Esophagus mucosa (tissue), 1 donor: ENCODE results near the gene COL26A1. TPM values are rescaled to one million over a fixed set of nuclear protein-coding genes. Genes with fewer than 3 reads are reported as not detected.
"Not testable (repeated sequence)": the region's sequence is repeated elsewhere in the genome, so short reads cannot be mapped to it uniquely, and the experiment has no call there.

Experiments
- ATAC-seq: fragments of 200-7000 bp; cut with Tn5 transposase; one replicate; pipeline ENCODE4 v1.9.1; 2020
- total RNA-seq: library from RNA; stranded (reverse); gene quantifications from one replicate; pipeline ENCODE4 v1.2.4, GENCODE V29; 2023
- donor health status: DM: yes; HTN: yes; CAD: no.

The COL26A1 gene
- total RNA-seq = not detected

DNA sequence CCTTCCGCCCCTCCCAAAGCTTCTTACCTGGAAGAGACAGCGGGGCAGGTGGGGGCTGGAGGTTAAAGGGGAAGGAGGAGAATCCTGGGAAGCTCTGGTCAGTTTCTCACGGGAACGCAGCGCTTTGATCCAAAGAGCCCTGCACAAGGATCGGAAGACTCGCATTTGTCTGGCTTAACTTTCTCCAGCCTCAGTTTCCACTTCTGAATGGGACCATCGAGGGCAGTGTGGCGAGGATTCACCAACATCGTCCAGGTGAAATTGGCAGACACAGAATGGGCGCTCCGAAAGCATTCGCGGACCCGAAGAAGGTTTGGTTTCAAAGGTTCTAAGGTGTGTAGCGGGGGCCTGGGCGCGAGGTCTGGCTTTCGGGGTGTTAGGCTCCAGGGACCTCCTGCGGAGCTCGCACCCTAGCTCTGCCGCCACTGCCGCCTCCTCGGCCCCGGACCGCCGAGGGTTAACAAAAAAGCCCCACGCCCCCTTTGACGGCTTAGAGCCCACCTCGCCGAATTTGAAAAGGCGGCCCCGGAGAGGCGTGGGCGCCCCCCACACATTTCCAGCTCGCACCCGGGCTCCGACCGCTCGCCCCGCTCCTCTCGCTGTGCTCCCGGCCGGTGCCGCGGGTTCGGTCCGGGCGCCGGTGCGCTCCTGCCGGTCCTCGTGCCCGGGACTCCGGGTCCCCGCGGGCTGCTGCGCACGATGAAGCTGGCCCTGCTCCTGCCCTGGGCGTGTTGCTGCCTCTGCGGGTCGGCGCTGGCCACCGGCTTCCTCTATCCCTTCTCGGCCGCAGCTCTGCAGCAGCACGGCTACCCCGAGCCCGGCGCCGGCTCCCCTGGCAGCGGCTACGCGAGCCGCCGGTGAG is at the start of gene COL26A1:
COL26A1 (plus strand) TSS at position 542 of the 862 bp plus-strand sequence; CDS start at position 700, 158 bp downstream.
- peak; percentile 35 for ATAC-seq

DNA sequence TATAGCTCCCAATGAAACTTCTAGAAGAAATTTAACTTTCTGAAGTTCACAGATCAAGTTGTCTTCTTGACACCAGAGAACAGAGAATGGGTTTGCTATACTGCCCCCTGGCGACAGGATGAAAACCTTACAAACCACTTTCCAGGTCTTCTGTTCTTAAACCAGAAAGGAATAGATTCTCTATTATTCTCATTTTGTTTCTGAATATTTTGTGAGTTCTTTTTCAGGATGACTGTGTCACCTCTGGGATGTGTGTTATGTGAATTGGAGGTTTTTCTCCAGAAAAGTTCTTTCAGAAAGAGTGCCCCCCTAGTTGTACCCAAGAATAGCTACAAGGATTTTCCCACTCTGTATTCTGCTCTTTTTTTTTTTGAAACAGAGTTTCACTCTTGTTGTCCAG is 47.3 kb upstream of the COL26A1 start:
- ATAC-seq = no peak

DNA sequence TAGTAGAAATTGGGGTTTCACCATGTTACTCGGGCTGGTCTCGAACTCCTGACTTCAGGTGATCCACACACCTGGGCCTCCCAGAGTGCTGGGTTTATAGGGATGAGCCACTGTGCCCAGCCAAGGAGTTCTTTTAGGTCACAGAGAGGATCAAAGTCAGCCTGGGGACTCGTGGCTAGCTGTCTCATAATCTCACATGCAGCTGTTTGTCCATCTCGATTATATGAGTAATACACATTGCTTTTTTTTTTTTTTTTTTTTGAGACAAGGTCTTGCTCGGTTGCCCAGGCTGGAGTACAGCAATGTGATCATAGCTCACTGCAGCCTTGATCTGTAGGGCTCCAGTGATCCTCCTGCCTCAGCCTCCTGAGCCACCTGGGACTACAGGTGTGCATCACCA is 43.3 kb upstream of the COL26A1 start:
- ATAC-seq = no peak

DNA sequence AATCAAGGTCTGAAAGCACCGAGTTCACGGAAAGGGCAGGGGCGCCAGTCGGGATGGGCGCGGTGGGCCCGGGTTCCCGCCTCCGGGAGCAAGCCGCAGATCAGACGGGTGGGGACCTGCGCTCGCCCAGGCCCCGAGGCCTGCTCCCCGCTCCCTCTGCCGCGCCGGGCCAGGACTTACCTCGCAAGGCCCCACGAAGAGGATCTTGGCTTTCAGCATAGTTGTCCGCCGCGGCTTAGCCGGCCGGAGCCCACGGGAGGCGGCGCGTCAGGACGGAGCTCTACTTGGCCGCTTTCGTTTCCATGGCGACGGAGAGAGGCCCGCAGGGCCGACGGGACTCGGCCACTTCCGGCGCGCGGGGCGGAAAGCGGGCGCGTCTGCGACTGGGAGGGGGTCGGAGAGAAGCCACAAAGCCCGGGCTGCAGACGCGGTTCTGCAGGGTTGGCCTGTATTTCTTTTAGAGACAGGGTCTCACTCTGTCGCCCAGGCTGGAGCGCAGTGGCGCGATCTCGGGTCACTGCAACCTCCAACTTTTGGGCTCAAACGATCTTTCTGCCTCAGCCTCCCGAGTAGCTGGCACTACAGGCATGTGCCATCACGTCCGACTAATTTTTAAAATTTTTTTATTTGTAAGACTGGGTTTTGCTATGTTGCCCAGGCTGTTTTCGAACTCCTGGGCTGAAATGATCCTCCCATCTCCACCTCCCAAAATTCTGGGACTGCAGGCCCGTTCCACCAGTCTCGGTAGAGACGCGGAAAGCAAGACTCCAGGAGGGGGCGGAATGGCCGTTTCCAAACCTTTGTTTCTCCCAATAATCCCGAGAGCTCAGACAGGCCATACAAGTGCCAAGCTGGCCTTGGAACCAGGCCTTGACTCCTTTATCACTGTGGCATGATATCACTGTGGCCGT is 40.9 kb upstream of the COL26A1 start, which contains the start of gene IFT22:
IFT22 (minus strand) TSS at position 322 of the 911 bp plus-strand sequence; CDS start at position 219, 103 bp downstream.
- peak; percentile 93 for ATAC-seq

DNA sequence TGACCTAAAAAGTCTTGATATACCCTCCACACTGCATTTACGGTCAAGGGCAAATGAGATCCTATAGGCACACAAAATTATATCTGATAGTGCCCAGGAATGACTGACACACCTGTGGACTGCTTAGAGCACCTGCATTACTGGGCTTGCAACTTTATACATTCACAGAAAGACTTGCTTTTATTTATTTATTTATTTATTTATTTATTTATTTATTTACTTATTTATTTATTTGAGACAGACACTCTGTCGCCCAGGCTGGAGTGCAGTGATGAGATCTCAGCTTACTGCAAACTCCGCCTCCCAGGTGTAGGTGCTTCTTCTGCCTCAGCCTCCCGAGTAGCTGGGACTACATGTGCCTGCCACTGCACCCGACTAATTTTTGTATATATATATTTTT is 34.5 kb upstream of the COL26A1 start:
- no peak for ATAC-seq

DNA sequence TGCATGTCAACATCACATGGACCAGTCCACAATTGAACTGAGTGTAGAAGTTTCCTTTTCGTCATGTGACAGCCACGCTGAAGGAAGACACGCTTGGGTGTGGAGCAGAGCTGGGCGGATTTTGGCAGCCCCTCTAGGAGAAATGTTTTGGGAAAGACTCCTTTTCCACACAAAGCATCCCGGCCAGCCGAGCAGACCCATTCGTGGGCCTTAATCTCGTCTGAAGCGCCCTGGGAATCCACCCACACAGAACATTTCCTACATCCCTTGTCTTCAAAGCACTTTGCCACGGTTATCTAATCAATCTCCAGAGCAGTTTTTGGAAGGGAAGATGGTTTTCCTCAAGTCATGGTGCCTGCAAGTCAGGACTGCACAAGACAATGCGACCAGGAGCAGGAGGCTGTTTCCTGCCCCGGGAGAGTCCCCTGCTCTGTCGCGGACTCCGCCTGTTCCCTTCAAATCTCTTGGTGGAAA is 32.6 kb upstream of the COL26A1 start:
- ATAC-seq = no peak

DNA sequence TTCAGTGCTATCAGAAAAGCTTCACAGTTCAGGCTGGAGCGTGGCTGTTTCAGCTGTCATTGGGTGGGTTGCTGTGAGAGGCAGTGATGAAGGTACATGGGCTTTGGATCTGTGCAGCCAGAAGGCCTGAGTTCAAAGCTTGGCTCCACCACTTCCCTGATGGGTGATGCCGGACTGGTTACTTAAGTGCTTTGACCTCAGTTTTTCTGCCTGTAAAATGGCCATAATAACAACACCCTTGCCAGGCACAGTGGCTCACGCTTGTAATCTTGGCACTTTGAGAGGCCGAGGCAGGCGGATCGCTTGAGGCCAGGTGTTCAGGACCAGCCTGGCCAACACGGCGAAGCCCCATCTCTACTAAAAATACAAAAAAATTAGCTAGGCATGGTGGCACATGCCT is 30.6 kb upstream of the COL26A1 start:
- no peak for ATAC-seq

DNA sequence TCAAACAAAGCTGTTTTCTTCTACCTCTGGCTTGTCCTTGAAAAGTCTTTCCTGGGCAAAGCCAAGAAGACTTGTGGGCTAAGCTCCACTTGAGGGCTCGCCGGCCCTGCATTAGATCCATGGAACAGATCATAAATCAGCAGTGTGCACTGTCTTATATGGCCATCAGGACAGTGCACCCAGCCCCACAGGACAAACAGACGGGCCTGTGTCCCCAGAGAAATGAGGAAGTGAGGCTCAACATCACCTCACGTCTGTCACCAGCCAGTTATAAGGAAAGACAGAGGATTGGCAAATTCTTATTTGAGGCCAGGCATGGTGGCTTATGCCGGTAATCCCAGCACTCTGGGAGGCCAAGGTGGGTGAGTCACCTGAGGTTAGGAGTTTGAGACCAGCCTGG is 28.8 kb upstream of the COL26A1 start:
- ATAC-seq = peak; percentile 31

DNA sequence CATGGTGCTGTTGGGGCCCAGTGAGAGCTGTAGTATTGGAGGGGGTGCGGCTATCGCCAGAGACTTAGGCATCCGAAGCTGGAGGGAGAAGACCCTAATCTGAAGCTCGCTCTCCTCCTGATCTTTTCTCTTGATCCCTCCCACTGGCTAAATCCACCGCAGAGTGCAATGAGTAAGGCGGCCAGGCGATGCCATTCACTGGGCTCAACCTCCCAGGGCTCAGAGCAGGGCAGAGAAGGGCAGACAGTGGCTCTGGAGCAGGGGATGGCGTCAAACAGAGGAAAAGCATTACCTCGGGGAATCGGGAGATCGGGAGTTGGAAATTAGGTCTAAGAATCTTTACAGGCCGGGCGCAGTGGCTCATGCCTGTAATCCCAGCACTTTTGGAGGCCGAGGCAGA is 22.3 kb upstream of the COL26A1 start:
- no peak for ATAC-seq

DNA sequence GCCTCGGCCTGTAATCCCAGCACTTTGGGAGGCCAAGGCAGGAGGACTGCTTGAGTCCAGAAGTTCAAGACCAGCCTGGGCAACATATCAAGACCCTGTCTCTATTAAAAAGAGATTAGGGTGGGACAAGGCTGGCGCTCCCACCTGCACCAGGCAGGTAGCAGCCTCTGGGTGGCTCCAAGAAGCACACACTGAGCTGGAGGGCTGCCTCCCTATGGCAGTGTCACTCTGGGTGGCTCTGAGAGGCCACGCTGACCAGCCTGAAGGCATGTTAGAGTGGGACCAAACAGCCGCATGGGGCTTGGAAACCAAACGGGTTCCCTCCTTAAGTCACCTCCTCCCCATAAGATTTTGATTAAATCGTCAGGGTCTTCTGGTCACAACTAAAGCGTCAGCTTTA is 19.8 kb upstream of the COL26A1 start:
- no peak for ATAC-seq

DNA sequence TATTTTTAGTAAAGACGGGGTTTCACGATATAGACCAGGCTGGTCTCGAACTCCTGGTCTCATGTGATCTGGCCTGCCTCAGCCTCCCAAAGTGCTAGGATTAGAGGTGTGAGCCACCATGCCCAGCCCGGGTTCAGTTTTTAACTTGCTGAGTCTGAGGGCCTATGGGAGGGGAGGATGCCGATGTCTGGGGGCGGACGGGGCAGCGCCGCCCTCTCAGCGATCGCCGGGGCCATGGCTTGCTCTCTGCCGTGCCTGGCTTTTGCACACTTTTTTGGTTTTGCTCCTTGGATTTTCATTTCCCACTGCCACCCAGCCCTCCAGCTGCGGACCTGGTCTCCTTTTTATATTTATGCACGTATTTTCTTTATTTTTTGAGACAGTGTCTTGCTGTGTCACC is 15.2 kb upstream of the COL26A1 start:
- ATAC-seq = no peak

DNA sequence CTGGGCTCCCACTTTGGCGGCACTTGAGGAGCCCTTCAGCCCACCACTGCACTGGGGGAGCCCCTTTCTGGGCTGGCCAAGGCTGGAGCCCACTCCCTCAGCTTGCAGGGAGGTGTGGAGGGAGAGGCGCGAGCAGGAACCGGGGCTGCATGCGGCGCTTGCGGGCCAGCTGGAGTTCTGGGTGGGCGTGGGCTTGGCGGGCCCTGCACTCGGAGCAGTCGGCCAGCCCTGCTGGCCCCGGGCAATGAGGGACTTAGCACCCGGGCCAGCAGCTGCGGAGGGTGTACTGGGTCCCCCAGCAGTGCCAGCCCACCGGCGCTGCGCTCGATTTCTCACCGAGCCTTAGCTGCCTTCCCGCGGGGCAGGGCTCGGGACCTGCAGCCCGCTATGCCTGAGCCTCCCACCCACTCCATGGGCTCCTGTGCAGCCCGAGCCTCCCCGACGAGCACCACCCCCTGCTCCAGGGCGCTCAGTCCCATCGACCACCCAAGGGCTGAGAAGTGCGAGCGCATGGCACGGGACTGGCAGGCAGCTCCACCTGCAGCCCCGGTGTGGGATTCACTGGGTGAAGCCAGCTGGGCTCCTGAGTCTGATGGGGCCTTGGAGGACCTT is 14.1 kb upstream of the COL26A1 start:
- ATAC-seq = not testable (repeated sequence)

DNA sequence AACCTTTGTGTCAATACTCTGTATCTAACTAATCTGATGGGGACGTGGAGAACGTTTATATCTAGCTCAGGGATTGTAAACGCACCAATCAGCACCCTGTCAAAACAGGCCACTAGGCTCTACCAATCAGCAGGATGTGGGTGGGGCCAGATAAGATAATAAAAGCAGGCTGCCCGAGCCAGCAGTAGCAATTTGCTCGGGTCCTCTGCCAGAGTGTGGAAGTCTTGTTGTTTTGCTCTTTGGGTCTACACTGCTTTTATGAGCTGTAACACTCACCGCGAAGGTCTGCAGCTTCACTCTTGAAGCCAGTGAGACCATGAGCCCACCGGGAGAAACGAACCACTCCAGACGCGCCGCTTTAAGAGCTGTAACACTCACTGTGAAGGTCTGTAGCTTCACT is 13.4 kb upstream of the COL26A1 start:
- not testable (repeated sequence) for ATAC-seq

DNA sequence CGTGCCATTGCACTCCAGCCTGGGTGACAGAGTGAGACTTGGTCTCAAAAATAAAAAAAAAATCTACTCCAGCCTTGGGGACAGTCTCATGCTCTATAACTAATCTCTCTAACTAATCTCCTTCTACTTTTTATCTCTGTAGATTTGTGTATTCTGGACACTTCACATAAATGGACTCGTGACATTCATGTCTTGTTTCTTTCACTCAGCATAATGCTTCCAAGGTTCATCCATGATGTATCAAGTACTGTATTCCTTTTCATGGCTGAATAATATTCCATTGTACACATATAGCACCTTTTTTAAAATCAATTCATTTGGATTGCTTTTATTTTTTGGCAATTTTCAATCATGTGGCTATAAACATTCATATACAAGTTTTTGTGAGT is 9.8 kb upstream of the COL26A1 start:
- no peak for ATAC-seq

DNA sequence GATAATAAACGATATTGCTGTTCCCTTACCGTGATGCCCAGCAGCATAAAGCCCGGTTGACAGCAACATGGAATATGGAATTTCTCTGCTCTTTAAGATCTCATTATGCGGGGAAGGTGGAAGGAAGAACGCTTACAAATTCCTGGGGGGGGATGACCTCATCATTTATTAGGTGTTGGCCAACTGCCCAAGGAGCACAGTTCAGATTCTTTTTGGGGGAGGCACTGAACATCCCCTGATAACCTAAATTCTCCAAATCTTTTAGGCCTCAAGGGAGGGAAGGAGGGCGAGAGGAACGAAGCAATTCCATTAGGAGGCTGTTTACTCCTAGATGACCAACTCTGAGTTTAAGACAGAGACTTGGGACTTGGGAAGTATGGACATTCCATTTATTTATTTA is 5.2 kb upstream of the COL26A1 start:
- no peak for ATAC-seq

DNA sequence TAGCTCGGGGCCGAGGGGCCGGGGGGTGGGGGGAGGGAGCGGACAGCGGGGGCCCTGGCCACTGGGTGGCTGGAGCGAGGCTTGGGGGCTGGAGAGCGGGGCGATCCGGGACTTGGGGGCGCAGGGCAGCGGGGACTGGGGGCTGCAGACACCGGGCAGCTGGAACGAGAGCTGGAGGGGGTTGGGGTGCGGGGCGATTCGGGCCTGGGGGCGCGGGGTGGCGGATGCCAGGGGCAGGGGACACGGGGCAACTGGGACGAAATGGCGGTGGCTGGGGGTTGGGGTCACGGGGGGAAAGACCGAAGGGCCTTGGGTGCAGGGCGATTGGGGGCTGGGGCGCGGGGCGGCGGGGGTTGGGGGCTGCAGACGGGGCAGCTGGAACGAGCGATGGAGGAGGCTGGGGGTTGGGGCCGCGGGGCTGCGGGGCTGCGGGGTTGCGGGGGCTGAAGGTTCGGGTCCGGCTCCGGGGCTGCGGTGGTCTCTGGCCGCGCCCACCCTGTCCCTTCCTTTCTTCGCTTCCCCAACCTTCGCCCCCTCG is 590 bp downstream of the COL26A1 start:
- peak; percentile 23 for ATAC-seq

DNA sequence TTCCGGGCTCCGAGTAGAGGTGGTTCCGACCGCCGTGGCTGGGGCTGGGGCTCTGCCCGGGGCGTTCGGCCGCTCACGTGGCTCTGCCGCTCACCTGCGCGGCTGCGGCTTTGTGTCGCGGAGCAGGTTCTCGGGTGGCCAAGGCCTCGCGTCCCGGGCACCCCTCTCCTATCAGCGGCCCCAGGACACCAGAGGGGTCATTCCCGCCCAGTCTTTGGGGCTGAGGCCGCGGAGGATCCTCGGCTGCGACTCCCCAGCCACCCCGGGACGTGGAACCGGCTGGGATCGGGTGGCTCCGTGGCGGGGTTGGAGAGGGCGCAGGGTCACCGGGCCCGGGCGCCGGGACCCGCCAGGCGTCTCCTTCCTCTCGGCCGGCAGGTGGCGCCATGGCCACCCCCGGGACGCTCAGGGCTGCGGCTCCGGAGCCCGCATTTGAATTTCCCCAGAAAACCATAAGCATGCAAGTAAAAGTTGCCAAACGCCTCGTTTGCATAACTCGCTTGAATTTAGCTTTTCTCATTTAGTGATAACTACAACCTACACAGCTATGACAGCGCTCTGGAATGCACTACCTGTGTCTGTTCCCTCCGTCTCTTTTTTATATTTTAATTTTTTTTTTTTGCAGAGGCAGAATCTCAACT is 1.2 kb downstream of the COL26A1 start:
- peak; percentile 81 for ATAC-seq

DNA sequence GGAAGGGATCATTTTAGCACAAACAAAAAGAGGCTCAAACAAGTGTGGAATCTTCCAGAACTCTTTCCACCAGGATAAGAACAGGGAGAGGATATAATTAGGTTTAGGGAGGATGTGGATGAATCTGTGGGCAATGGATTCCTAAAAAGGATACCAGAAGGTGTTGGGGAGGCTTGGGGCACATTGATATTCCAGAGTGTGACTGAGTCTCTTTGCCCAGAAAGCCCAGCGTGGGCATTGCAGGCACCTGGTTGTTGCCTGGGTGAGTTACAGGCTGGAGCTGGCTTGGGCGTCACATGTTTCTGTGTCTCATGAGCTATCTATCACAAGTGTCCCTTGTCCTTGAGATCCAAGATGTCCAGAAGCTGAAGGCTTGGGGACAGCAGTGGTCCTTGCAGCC is 3.3 kb downstream of the COL26A1 start:
- ATAC-seq = no peak

DNA sequence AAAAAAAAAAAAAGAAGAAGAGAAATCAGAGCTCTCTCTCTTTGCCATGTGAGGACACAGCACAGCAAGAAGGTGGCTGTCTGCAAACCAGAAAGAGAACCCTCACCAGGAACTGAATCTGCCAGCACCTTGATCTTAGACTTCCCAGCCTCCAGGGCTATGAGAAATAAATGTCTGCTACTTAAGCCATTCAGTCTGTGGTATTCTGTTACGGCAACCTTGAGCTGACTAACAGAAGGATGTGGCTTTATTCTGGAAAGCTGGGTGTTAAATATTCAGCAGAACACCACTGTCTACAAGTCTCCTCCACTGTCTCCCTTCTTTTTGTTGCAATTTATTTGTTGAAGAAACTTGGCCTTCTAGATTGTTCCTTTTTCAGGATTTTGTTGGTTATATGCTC is 5.0 kb downstream of the COL26A1 start:
- ATAC-seq = no peak

DNA sequence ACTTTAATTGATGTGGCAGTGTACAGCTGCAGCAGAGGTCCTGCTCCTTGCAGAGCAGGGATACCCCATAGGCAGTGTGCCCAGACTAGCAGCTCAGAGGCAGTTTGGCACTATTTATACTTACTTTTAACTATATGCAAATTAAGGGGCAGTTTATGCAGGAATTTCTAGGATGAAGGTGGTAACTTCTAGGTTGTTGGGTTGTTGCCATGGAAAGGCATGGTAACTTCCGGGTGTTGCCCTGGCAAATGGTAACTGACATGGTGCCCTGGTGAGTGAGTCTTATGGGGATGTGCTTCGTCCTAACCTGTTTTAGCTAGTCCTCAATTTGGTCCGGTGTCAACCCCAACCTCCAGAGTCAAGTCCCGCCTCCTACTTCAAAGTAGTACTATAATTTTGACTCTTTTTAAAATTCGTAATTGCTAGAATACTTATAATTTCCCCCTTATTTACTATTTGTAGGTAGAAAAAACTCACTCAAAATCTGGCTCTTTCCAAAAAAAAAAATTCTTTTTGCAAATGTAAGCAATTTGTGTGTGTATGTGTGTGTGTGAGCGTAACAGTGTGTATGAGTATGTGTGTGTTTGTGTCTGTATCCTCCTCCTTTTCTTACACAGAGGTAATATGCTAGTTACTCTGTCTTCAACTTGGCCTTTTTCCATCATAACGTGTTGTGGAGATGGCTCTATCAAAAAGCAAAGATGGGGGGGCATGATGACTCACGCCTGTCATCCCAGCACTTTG is 5.9 kb downstream of the COL26A1 start:
- no peak for ATAC-seq

DNA sequence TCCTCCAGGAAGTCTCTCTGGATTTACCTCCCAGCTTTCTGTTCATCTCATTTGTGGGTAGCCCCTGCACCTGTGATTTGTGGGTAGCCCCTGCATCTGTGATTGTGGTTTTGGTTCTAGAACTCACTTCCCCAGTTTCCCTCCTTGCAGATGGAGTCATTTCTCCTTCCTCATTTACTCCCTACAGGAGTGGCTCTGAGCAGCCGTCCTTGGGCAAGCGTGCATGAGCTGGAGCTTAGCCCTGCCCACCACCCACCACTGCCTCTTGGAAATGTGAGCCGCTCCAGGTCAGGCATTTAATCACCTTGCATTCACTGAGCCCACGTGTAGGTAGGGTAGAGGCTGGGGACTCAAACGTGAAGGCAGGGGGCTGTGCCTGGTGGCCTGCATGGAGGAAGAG is 8.2 kb downstream of the COL26A1 start:
- ATAC-seq = no peak
